Epithelial cell of esophagus (primary cell): ENCODE data around the gene PPP2R2C.

ENCODE experiments used
- DNase-seq: peaks from one replicate; pipeline ENCODE4 v3.0.0; 2010; ENCODE audit warnings: low read depth
- H3K4me3 ChIP-seq: 2 replicates; pipeline ENCODE4 v1.5.1; 2011; ENCODE audit warnings: mild to moderate bottlenecking, low read length, control low read depth
- TF ChIP-seq, protein P1 (sequence below): IDR thresholded peaks from 2 replicates; pipeline ENCODE4 v1.5.1; 2011; ENCODE audit warnings: low read depth, mild to moderate bottlenecking, low read length, control low read depth, inconsistent platforms; ENCODE audit not compliant: insufficient read depth; ENCODE audit errors: missing control alignments

The PPP2R2C gene

DNA sequence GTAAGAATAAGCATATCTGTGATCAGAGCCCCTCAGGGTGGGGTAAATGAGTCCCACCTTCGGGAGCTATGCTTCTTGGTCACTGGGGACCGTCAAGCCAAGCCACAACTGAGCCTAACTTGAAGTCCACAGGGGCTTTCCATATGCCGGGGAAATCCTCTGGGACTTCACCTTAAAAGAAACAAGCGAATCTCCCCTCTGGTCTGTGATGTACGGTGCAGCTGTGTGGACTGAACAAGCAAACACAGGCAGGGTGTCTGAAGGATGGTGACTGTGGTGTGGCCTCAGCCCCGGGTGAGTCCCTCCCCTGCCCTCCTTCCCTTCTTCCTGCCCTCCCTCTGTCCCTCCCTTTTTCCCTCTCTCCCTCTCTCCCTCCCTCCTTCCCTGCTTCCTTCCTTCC is 29.7 kb upstream of the PPP2R2C start:
- no peak overlapping the region for H3K4me3 ChIP-seq
- DNase-seq = no peak
- TF ChIP-seq, protein P1, sequence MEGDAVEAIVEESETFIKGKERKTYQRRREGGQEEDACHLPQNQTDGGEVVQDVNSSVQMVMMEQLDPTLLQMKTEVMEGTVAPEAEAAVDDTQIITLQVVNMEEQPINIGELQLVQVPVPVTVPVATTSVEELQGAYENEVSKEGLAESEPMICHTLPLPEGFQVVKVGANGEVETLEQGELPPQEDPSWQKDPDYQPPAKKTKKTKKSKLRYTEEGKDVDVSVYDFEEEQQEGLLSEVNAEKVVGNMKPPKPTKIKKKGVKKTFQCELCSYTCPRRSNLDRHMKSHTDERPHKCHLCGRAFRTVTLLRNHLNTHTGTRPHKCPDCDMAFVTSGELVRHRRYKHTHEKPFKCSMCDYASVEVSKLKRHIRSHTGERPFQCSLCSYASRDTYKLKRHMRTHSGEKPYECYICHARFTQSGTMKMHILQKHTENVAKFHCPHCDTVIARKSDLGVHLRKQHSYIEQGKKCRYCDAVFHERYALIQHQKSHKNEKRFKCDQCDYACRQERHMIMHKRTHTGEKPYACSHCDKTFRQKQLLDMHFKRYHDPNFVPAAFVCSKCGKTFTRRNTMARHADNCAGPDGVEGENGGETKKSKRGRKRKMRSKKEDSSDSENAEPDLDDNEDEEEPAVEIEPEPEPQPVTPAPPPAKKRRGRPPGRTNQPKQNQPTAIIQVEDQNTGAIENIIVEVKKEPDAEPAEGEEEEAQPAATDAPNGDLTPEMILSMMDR = no peak

DNA sequence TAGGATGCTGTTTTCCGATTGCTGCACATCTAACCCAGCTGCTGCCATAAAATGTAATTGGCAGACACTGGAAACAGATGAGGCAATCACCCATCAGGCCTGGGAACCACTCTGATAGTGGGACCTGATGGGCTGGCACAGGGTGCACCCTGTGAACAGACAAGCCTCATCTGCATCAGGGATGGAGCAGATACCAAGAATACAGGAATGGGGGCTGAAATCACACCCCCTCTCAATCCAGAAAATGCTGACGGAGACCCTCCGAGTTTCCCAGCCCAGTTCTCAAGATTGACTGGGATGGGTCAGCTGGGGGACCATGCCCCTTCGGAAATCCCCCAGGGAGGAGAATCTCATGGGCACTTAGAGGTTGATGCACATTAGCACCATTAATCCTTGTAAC is 28.8 kb upstream of the PPP2R2C start:
- DNase-seq = no peak
- no peak overlapping the region for H3K4me3 ChIP-seq
- TF ChIP-seq, protein P1 = no peak

DNA sequence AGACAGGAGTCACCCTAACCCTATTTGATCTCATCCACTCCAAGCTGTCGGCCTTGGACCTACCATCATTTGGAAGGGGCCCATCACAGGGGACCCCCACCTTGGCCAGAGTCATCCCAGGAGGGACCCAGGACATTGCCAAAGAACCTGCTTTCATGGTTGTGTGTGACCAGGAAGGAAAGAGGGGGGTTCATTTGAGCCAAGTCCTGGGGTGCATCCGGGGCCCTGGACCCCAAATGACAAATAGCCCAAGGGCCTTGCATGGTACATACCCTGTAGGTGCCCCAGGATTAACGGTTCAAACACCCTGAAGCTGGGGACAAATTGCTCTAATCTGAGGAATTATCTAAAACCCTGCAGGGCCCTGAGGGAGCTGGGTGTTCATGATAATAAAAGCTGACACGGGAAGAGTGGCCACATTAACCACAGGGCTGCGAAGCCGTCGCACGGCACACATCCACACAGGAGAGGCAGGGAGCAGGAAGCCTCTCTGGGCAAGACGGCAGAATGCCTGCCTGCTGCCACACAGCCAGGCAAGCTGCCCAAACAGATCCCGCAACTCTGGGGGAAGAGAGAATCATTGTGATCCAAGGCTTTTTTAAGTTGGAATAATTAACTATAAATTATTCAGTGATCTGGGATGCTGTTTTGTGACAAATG is 28.2 kb upstream of the PPP2R2C start:
- no peak overlapping the region for H3K4me3 ChIP-seq
- no peak for DNase-seq
- TF ChIP-seq, protein P1 = no peak

DNA sequence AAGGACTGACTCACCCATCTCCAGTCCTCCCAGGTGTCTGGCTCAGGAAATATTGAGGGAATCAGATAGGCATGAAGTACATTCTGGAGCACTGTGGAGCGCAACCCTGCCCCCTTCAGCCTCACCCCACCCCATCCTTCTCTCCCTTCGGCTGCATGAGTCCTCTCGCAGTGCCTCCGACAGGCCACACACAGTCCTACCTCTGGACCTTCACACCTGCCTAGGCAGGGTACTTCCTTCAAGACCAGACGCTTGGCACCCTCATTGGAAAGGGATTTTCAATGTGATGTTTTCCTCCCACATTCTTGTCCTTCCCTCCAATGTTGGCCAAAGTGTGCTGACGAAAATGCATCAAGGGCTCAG is 26.8 kb upstream of the PPP2R2C start:
- TF ChIP-seq, protein P1 = no peak
- peak; percentile 9 for DNase-seq
- no peak overlapping the region for H3K4me3 ChIP-seq

DNA sequence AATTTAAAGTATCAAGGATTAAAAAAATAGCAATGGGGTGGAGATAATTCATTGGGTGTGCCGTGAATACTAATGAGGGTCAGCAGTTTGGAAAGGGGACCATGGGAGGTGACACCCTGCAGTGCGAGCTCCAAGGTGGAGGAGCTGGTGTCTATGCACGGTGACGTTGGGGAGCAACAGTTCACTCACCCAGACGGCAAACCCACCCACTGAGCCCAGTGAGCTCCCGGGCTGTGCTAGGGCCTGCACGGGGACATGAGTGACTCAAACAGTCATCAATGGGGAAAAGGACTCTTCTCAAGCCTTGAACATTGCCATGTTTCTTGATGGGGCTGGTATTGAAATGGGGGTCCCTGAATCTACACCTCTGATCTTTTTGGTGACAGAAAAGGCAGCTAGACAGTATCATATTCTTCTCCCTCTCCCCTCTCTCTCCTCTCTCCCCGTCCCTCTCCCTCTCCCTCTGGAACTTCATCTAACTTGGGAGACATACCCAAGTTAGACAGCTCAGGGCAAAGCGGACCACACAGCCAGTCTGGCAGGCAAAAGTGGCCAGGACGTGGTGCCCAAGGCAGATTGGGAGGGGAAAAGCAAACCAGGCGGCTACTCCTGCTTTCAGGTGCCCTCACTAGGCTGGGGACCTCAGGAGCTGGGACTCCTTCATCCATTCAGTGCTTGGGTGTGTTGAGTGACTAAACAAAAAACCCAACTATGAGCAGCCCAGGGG is 26.3 kb upstream of the PPP2R2C start:
- H3K4me3 ChIP-seq = no peak overlapping the region
- TF ChIP-seq, protein P1 = no peak
- no peak for DNase-seq

DNA sequence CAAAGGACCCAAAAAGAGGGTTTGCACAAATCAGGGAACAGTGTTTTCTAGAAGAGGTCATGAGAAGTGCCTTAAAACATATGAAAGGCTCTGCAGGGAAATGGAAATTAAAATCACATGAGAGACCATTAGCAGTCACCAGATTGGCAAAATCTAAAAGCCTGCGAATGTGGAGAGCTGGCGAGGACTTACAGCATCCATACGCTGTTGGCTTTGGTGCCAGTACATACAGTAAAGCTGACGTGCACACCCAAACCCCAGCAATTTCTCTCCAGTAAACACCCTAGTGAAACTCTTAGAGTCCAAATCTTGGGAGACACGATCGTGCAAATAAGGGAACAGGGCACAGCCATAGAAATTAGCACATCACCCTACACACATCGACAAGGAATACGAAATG is 25.4 kb upstream of the PPP2R2C start:
- TF ChIP-seq, protein P1 = no peak
- H3K4me3 ChIP-seq = no peak overlapping the region
- no peak for DNase-seq

DNA sequence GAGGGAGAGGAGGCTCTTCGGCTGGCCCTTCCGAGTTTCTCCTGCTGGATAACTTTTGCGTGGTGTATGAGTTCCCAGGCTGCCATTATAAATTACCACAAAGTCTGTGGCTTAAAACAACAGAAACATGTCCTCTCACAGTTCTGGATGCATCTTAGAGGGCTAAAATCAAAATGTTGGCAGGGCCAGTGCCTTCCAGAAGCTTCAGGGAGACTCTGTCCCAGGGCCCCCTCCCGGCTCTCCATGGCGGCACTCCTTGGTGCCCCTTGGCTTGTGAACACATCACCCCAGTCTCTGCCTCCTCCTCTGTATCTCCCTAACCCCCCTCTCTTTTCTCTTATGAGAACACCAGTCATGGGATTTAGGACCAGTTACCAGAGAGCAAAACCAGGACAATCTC is 23.3 kb upstream of the PPP2R2C start:
- TF ChIP-seq, protein P1 = no peak
- H3K4me3 ChIP-seq = no peak overlapping the region
- DNase-seq = no peak
